DOHH2 (cell line): ENCODE measurements around the gene TRIM67.

ENCODE experiments used
- EZH2phosphoT487 ChIP-seq: fragments of 200-600 bp; sonication (generic); IDR thresholded peaks from 2 replicates; pipeline ENCODE4 v1.6.1; 2017; ENCODE audit warnings: borderline replicate concordance, mild to moderate bottlenecking, antibody characterized with exemption, low read length, moderate library complexity, mixed read lengths
- TF ChIP-seq, protein P1 (sequence below): fragments of 200-600 bp; sonication (generic); IDR thresholded peaks from one replicate; pipeline ENCODE4 v1.5.1; 2014; ENCODE audit warnings: antibody characterized with exemption, mild to moderate bottlenecking, low read depth, low read length; ENCODE audit not compliant: poor library complexity, severe bottlenecking

- TF ChIP-seq, protein P1, sequence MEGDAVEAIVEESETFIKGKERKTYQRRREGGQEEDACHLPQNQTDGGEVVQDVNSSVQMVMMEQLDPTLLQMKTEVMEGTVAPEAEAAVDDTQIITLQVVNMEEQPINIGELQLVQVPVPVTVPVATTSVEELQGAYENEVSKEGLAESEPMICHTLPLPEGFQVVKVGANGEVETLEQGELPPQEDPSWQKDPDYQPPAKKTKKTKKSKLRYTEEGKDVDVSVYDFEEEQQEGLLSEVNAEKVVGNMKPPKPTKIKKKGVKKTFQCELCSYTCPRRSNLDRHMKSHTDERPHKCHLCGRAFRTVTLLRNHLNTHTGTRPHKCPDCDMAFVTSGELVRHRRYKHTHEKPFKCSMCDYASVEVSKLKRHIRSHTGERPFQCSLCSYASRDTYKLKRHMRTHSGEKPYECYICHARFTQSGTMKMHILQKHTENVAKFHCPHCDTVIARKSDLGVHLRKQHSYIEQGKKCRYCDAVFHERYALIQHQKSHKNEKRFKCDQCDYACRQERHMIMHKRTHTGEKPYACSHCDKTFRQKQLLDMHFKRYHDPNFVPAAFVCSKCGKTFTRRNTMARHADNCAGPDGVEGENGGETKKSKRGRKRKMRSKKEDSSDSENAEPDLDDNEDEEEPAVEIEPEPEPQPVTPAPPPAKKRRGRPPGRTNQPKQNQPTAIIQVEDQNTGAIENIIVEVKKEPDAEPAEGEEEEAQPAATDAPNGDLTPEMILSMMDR, result no peak
- TF ChIP-seq EZH2phosphoT487, result no peak
Observed at GRCh38 chr1:231236938-231237337, 75.1 kb downstream of the TRIM67 start.
